ENCODE data around the gene RHOBTB1. TPM values are rescaled to one million over a fixed set of nuclear protein-coding genes. Genes with fewer than 3 reads are reported as not detected.
"Not testable (repeated sequence)": the region's sequence is repeated elsewhere in the genome, so short reads cannot be mapped to it uniquely, and the experiment has no call there.

The RHOBTB1 gene
- total RNA-seq, 8 experiments from 2014 or later, result 2.8 to 34.4 (median 11.2) TPM

DNA sequence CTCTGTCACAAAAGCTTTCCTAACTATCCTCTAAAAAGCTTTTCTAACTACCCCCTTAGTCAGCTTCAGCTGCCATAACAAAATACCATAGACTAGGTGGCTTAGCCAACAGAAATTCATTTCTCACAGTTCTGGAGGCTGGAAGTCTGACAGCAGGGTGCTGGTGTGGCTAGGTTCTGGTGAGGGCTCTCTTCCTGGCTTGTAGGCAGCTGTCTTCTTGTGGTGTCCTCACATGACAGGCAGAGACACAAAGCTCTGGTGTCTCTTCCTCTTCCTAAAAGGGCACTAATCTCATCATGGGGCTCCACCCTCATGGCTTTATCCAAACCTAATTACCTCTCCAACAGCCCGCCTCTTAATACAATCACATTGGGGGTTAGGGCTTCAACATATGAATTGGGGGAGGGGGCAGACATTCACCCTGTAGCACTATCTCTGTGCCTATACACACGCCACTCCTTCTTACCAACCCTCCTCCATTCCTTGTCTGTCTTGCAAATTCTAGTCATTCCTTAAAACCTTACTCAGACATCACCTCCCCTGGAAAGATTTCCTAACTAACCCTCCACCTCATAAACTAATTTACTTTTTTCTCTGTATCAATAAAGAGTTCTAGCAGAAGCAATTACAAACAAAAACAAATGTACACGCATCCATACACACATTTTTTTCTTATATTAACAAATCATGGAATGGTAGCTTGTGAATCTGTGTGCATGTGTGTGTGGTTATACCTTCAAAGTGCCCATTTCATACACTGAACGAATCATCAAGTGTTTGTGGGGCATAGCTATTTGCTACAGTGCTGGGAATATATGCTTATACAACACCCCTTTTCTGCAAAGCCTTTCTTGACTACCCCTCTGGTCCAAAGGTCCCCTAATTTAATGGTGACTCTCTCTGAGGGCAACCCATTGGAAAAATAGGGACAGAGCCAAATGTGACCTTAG, 26.4 kb downstream of the RHOBTB1 start:
- 50 to 100% (median 90%) methylated on average over 1 to 3 of the region's 4 CpGs; no CpG with 5 or more reads in 1 of the 10 experiments for WGBS, 10 experiments
- Histone ChIP-seq H3K27ac (no peak overlapping the region), H3K4me1 (replicated peaks in 1 of 2) (no peaks in the 10 kb centered on the region), H3K4me3 (no peak overlapping the region)
- no peak for ATAC-seq (replicated peaks in 6 of 8)
- in situ Hi-C loops (cut with MboI; ENCODE audit: low pct_unique_long_range_greater_than_20kb in 2 of 9, low sequenced_read_pairs in 9 of 9, unreplicated experiment in 9 of 9), result no loop called here

- WGBS, 10 experiments, result 82 to 100% (median 100%) methylated on average over 2 to 4 of the region's 4 CpGs; no CpG with 5 or more reads in 3 of the 10 experiments
- Histone ChIP-seq H3K4me3 (no peak overlapping the region), H3K27ac (no peak overlapping the region), H3K4me1 (replicated peaks in 1 of 2) (no peaks in the 10 kb centered on the region)
- in situ Hi-C loops (cut with MboI; ENCODE audit: low pct_unique_long_range_greater_than_20kb in 2 of 9, low sequenced_read_pairs in 9 of 9, unreplicated experiment in 9 of 9), result no loop called here
- ATAC-seq (replicated peaks in 6 of 8), result peak in 1 of 8 experiments; percentile 25
Observed at GRCh38 chr10:60916025-60916424, 28.0 kb downstream of the RHOBTB1 start.

DNA sequence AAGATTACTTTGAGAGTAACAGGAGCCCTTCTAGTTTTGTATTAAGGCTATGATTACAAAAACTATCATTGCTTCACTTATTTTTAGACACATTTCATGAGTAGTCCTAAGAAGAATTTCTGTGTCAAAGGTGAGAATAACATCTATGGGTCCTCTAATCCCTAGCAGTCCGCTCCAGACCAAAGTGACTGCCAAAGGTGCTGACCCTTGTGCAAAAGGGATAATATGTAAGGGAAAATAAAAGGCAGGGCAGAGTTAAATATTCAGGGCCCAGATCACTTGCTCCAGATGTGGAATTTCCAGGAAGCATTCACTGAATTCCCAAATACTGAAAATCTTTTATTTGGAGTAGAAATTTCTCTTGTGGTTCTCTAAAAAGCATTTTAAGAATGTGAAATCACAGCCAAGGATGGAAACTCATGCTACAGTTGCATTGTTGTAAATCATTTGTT, 29.3 kb downstream of the RHOBTB1 start:
- ATAC-seq (replicated peaks in 6 of 8), result peak in 3 of 8 experiments; percentile 46 to 79 (median 78)
- 0 to 100% (median 58%) methylated on average over 1 of the region's 1 CpG; no CpG with 5 or more reads in 3 of the 10 experiments for WGBS, 10 experiments
- Histone ChIP-seq H3K27ac (no peak overlapping the region), H3K4me1 (replicated peaks in 1 of 2) (no peaks in the 10 kb centered on the region), H3K4me3 (no peak overlapping the region)
- in situ Hi-C loops (cut with MboI; ENCODE audit: low pct_unique_long_range_greater_than_20kb in 2 of 9, low sequenced_read_pairs in 9 of 9, unreplicated experiment in 9 of 9), result no loop called here

- 50 to 100% (median 89%) methylated on average over 1 to 3 of the region's 3 CpGs; no CpG with 5 or more reads in 2 of the 10 experiments for WGBS, 10 experiments
- Histone ChIP-seq H3K4me1 (replicated peaks in 1 of 2) (no peaks in the 10 kb centered on the region), H3K27ac (no peak overlapping the region), H3K4me3 (no peak overlapping the region)
- no peak for ATAC-seq (replicated peaks in 6 of 8)
- in situ Hi-C loops (cut with MboI; ENCODE audit: low pct_unique_long_range_greater_than_20kb in 2 of 9, low sequenced_read_pairs in 9 of 9, unreplicated experiment in 9 of 9), result no loop called here
Observed at GRCh38 chr10:60913657-60914056, 30.3 kb downstream of the RHOBTB1 start.

GRCh38 chr10:60913071-60913470, 30.9 kb downstream of the RHOBTB1 start:
- in situ Hi-C loops (cut with MboI; ENCODE audit: low pct_unique_long_range_greater_than_20kb in 2 of 9, low sequenced_read_pairs in 9 of 9, unreplicated experiment in 9 of 9), result no loop called here
- Histone ChIP-seq H3K4me1 (replicated peaks in 1 of 2) (no peaks in the 10 kb centered on the region), H3K27ac (no peak overlapping the region), H3K4me3 (no peak overlapping the region)
- WGBS, 10 experiments, result 57 to 100% (median 88%) methylated on average over 1 to 4 of the region's 4 CpGs; no CpG with 5 or more reads in 1 of the 10 experiments
- no peak for ATAC-seq (replicated peaks in 6 of 8)

DNA sequence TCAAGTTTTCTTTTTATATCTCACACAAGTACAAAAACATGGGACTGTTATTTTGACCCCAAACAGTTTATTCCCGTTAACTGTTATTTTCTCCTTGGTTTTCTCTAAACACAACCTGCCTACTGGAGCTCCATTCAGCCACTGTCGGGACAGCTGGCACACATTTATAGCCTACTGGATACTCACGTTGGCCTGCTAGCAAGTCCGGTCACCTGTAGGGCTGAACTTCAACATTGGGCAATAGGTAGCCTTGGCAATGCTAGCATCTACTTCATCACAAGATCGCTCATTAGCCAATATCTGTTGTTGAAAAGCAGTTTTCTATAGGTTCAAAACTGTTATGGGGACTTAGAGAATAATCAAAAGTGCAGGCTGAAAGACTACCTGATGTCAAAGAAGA, 32.3 kb downstream of the RHOBTB1 start:
- ATAC-seq (replicated peaks in 6 of 8), result no peak
- 53 to 100% (median 96%) methylated on average over 1 to 5 of the region's 5 CpGs; no CpG with 5 or more reads in 2 of the 10 experiments for WGBS, 10 experiments

GRCh38 chr10:60911216-60911615, 32.8 kb downstream of the RHOBTB1 start:
- ATAC-seq (replicated peaks in 6 of 8), result no peak
- no peak overlapping the region for H3K27ac ChIP-seq

More for the DNA sequence above, 32.3 kb downstream of the RHOBTB1 start:
- in situ Hi-C loops (cut with MboI; ENCODE audit: low pct_unique_long_range_greater_than_20kb in 2 of 9, low sequenced_read_pairs in 9 of 9, unreplicated experiment in 9 of 9), result no loop called here
- no peak overlapping the region for H3K4me3 ChIP-seq
- H3K4me1 ChIP-seq (replicated peaks in 1 of 2), result no peaks in the 10 kb centered on the region
- H3K27ac ChIP-seq, result no peak overlapping the region

GRCh38 chr10:60910543-60910942, 33.4 kb downstream of the RHOBTB1 start:
- in situ Hi-C loops (cut with MboI; ENCODE audit: low pct_unique_long_range_greater_than_20kb in 2 of 9, low sequenced_read_pairs in 9 of 9, unreplicated experiment in 9 of 9), result no loop called here
- H3K4me1 ChIP-seq (replicated peaks in 1 of 2), result no peaks in the 10 kb centered on the region
- H3K27ac ChIP-seq, result no peak overlapping the region
- H3K4me3 ChIP-seq, result no peak overlapping the region
- ATAC-seq (replicated peaks in 6 of 8), result no peak
- WGBS, 10 experiments, result 13 to 100% (median 90%) methylated on average over 1 to 4 of the region's 5 CpGs

More at GRCh38 chr10:60911216-60911615, 32.8 kb downstream of the RHOBTB1 start:
- in situ Hi-C loops (cut with MboI; ENCODE audit: low pct_unique_long_range_greater_than_20kb in 2 of 9, low sequenced_read_pairs in 9 of 9, unreplicated experiment in 9 of 9), result no loop called here
- 38 to 100% (median 95%) methylated on average over 1 to 15 of the region's 16 CpGs; no CpG with 5 or more reads in 1 of the 10 experiments for WGBS, 10 experiments
- no peaks in the 10 kb centered on the region for H3K4me1 ChIP-seq (replicated peaks in 1 of 2)
- no peak overlapping the region for H3K4me3 ChIP-seq

DNA sequence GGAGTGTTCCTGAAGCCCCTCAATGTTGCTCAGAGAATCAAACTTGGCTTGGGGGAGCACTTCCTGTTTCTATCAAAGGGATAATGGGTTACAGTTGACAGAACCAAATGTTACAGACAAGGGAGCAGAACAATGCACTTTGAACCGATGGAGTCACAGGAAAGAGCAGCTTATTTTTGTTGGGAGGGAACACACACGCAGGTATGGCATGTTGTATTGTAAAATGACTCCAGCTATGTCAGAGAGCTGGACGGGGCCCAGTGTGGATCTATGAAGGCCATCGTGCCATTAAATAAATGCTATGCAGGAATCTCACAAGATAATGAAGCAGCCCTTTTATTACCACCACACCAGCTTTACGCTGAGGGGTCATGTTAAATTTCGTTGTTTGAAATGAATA, 35.1 kb downstream of the RHOBTB1 start:
- Histone ChIP-seq H3K4me3 (no peak overlapping the region), H3K4me1 (replicated peaks in 1 of 2) (no peaks in the 10 kb centered on the region), H3K27ac (no peak overlapping the region)
- in situ Hi-C loops (cut with MboI; ENCODE audit: low pct_unique_long_range_greater_than_20kb in 2 of 9, low sequenced_read_pairs in 9 of 9, unreplicated experiment in 9 of 9), result no loop called here
- no peak for ATAC-seq (replicated peaks in 6 of 8)
- 63 to 100% (median 93%) methylated on average over 1 to 6 of the region's 6 CpGs for WGBS, 10 experiments

DNA sequence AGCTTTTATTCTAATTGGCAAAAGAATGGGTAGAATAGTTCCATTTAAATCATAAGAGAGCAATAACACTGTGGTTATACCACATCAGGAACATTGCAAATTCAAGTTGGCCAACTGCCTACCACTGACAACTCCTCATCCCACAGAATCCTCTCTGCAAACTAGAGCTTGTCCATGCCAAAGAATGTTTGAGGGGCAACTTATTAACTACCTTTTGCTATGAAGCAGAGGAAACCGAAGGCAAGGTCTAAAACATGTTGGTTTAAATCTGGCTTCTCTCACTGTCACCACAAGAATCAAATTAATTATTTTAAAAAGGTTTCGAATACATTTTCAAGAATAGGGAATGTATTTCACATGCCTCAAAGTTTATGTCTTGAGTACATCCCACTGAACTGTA, 36.0 kb downstream of the RHOBTB1 start:
- whole genome bisulfite sequencing, 10 experiments, result 51 to 100% (median 90%) methylated on average over 1 to 2 of the region's 2 CpGs

GRCh38 chr10:60907236-60907635, 36.7 kb downstream of the RHOBTB1 start:
- WGBS, 10 experiments, result 60 to 100% (median 94%) methylated on average over 1 to 3 of the region's 3 CpGs; no CpG with 5 or more reads in 1 of the 10 experiments
- no peak overlapping the region for H3K27ac ChIP-seq

More for the DNA sequence above, 36.0 kb downstream of the RHOBTB1 start:
- Histone ChIP-seq H3K27ac (no peak overlapping the region), H3K4me1 (replicated peaks in 1 of 2) (no peaks in the 10 kb centered on the region), H3K4me3 (no peak overlapping the region)
- no peak for ATAC-seq (replicated peaks in 6 of 8)
- in situ Hi-C loops (cut with MboI; ENCODE audit: low pct_unique_long_range_greater_than_20kb in 2 of 9, low sequenced_read_pairs in 9 of 9, unreplicated experiment in 9 of 9), result no loop called here

GRCh38 chr10:60906825-60907224, 37.2 kb downstream of the RHOBTB1 start:
- ATAC-seq (replicated peaks in 6 of 8); H3K27ac ChIP-seq; H3K4me3 ChIP-seq; in situ Hi-C loops (cut with MboI; ENCODE audit: low pct_unique_long_range_greater_than_20kb in 2 of 9, low sequenced_read_pairs in 9 of 9, unreplicated experiment in 9 of 9); H3K4me1 ChIP-seq (replicated peaks in 1 of 2): not testable (repeated sequence)
- WGBS, 10 experiments, result 81 to 98% (median 87%) methylated on average over 3 to 6 of the region's 6 CpGs; no CpG with 5 or more reads in 3 of the 10 experiments

More at GRCh38 chr10:60907236-60907635, 36.7 kb downstream of the RHOBTB1 start:
- Histone ChIP-seq H3K4me3 (no peak overlapping the region), H3K4me1 (replicated peaks in 1 of 2) (no peaks in the 10 kb centered on the region)
- in situ Hi-C loops (cut with MboI; ENCODE audit: low pct_unique_long_range_greater_than_20kb in 2 of 9, low sequenced_read_pairs in 9 of 9, unreplicated experiment in 9 of 9), result no loop called here
- no peak for ATAC-seq (replicated peaks in 6 of 8)

GRCh38 chr10:60906411-60906810, 37.6 kb downstream of the RHOBTB1 start:
- H3K4me3 ChIP-seq, result no peak overlapping the region
- H3K4me1 ChIP-seq (replicated peaks in 1 of 2), result no peaks in the 10 kb centered on the region
- in situ Hi-C loops (cut with MboI; ENCODE audit: low pct_unique_long_range_greater_than_20kb in 2 of 9, low sequenced_read_pairs in 9 of 9, unreplicated experiment in 9 of 9), result no loop called here
- no peak for ATAC-seq (replicated peaks in 6 of 8)
- H3K27ac ChIP-seq, result no peak overlapping the region
- WGBS, 10 experiments, result 14 to 100% (median 36%) methylated on average over 1 to 2 of the region's 2 CpGs; no CpG with 5 or more reads in 2 of the 10 experiments
